Psoas muscle (tissue), 8 donors: ENCODE data around the gene MGME1. TPM values are rescaled to one million over a fixed set of nuclear protein-coding genes. Genes with fewer than 3 reads are reported as not detected.

Experiments used
- ATAC-seq, 4 donors: fragments of 200-7000 bp; cut with Tn5 transposase; one replicate each; pipeline ENCODE4 v1.9.1; 2020; ENCODE audit warnings: moderate library complexity in 3 of 4, mild to moderate bottlenecking in 2 of 4
- DNase-seq, 2 donors: peaks; one replicate each; pipeline ENCODE4 v3.0.0-alpha.2; 2020
- H3K27ac ChIP-seq: fragments of 200-600 bp; one replicate; pipeline ENCODE4 v1.8.0; 2022
- H3K27me3 ChIP-seq, 3 donors: fragments of 200-600 bp in 1 of 3; one replicate each; pipeline versions ENCODE4 v1.6.1 to v1.8.0; 2013 to 2022; ENCODE audit warnings: low read length in 2 of 3, mild to moderate bottlenecking in 2 of 3, moderate library complexity in 1 of 3; ENCODE audit not compliant: insufficient read depth in 3 of 3
- H3K36me3 ChIP-seq, 2 donors: fragments of 200-600 bp in 1 of 2; one replicate each; pipeline versions ENCODE4 v1.6.1 to v1.8.0; 2013 to 2022; ENCODE audit warnings: low read depth in 1 of 2, mild to moderate bottlenecking in 1 of 2, moderate library complexity in 1 of 2; ENCODE audit not compliant: insufficient read depth in 1 of 2
- H3K4me1 ChIP-seq: fragments of 200-600 bp; one replicate; pipeline ENCODE4 v1.8.0; 2022
- H3K4me3 ChIP-seq: fragments of 200-600 bp; one replicate; pipeline ENCODE4 v1.8.0; 2022; ENCODE audit warnings: mild to moderate bottlenecking
- H3K9me3 ChIP-seq: fragments of 200-600 bp; one replicate; pipeline ENCODE4 v1.8.0; 2022
- WGBS, 3 donors: extraction: QIAGEN DNeasy Blood & Tissue Kit; methylation state at CpG; one replicate each; pipeline versions ENCODE4 v1.1.6 to v1.1.7; 2013; 5-methylcytosine and 5-hydroxymethylcytosine counted together
- intact Hi-C, 2 donors: fragments of 100-400 bp; cut with DNase I; formaldehyde crosslinking; loops; one replicate each; pipeline versions ENCODE4 v1.11.0 to v1.14.2; 2022
- polyA plus RNA-seq, 3 donors: library from polyadenylated mRNA; stranded (reverse); fragments of 200-250 nt; gene quantifications; one replicate each; pipeline ENCODE4 v1.2.3, GENCODE V29; 2013
- total RNA-seq, 4 donors: library from RNA; stranded (reverse); fragmentation: NEBNext Ultra II Directional in 2 of 4; extraction: Animal tissue kit (Norgen Biotek cat#: 25700) in 2 of 4; gene quantifications; one replicate each; pipeline versions ENCODE4 v1.2.1 to v1.2.4, GENCODE V29; 2021 to 2023
- TF ChIP-seq, protein P1 (sequence below): fragments of 200-600 bp; IDR thresholded peaks from one replicate; pipeline ENCODE4 v1.8.0; 2022; ENCODE audit warnings: antibody characterized with exemption
- donor health status: healthy with polysubstance abuse.
- donor health status: DM: no; HTN: no; CAD: no; lungs with moderate emphysema.
- donor health status: Bipolar disorder and iron deficiency.
- donor health status: healthy.
- donor health status: DM: yes; HTN: yes; CAD: no.
- donor health status: DM: no; HTN: no; CAD: no.
- donor health status: DM: no; HTN: no; CAD: no.
- donor health status: DM: yes; HTN: yes; CAD: no.

MGME1 gene
- total and polyA plus RNA-seq, 7 donors = 4.3 to 21.8 (median 9.2) TPM

DNA sequence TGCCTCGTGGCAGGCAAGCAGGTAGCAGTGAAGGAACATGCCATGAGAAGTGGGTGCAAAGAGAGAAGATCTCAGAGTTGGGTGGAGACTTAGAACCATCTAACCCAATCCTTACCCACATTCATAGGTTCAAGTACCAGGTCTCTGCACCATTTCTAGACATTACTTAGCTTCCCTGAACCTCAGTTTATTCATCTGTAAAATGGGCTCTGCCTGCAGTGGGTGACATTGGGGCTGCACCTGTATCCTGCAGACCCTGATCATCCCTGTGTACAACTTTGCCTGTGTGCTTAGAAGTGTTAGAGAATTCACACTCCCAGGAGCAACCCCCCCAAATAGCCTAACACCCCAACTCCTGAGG, 42.9 kb upstream of the MGME1 start:
- Histone ChIP-seq H3K36me3 (no peaks in the 10 kb centered on the region), H3K4me3 (no peak overlapping the region)
- 67 to 93% (median 82%) methylated on average over 1 of the region's 1 CpG for WGBS, 3 donors

GRCh38 chr20:17928211-17928611, 40.6 kb upstream of the MGME1 start:
- 34 to 57% (median 37%) methylated on average over 7 of the region's 7 CpGs for WGBS, 3 donors
- Histone ChIP-seq H3K4me1 (peaks cover 22% of the 10 kb centered on the region), H3K36me3 (no peaks in the 10 kb centered on the region), H3K27ac (peak overlapping the region; percentile 66), H3K4me3 (no peak overlapping the region), H3K27me3 (no peaks in the 10 kb centered on the region), H3K9me3 (no peaks in the 10 kb centered on the region)
- peak; percentile 87 to 92 (median 89) for ATAC-seq
- TF ChIP-seq, protein P1, sequence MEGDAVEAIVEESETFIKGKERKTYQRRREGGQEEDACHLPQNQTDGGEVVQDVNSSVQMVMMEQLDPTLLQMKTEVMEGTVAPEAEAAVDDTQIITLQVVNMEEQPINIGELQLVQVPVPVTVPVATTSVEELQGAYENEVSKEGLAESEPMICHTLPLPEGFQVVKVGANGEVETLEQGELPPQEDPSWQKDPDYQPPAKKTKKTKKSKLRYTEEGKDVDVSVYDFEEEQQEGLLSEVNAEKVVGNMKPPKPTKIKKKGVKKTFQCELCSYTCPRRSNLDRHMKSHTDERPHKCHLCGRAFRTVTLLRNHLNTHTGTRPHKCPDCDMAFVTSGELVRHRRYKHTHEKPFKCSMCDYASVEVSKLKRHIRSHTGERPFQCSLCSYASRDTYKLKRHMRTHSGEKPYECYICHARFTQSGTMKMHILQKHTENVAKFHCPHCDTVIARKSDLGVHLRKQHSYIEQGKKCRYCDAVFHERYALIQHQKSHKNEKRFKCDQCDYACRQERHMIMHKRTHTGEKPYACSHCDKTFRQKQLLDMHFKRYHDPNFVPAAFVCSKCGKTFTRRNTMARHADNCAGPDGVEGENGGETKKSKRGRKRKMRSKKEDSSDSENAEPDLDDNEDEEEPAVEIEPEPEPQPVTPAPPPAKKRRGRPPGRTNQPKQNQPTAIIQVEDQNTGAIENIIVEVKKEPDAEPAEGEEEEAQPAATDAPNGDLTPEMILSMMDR = no peak
- peak; percentile 73 to 74 for DNase-seq
- intact Hi-C loops = no loop called here

More for the DNA sequence above, 42.9 kb upstream of the MGME1 start:
- intact Hi-C loops = no loop called here
- Histone ChIP-seq H3K4me1 (peaks cover 16% of the 10 kb centered on the region), H3K27ac (no peak overlapping the region), H3K27me3 (no peaks in the 10 kb centered on the region), H3K9me3 (no peaks in the 10 kb centered on the region)
- ATAC-seq (no peak), DNase-seq (no peak)
- TF ChIP-seq, protein P1 = no peak

DNA sequence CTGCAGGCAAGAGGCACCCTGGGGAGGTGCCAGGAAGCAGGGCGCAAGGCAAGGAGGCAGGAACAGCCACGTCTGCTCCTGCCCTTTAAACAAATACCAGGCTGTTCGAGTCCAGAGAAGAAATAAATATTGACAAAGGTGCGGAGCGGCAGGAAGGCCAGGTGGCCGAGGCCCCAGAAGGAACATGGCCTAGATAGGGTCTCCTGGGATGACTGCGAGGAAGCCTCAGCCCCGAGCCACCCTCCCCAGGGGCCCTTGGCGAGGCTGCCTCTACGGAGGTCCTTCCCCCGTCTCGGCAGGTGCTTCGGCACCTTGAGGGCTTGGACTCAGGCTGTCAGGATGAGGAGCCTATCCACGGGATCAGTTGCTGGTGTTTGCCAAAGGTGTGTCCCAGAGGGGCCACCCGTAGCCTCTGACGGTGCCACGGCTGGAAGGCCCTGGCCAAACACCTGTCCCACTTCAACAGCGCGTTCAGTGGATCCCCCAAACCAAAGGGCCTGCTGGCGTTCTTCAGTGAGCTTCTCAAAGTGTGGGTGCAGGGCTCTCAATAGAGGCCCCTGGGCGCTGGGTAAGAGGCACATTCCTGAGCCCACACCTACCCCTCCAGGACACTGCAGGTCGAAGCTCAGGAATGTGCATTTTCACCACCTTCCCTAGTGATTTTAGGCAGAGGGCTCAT, 40.0 kb upstream of the MGME1 start:
- Histone ChIP-seq H3K9me3 (no peaks in the 10 kb centered on the region), H3K36me3 (no peaks in the 10 kb centered on the region), H3K27me3 (no peaks in the 10 kb centered on the region), H3K27ac (peak overlapping the region; percentile 66), H3K4me1 (peaks cover 22% of the 10 kb centered on the region), H3K4me3 (no peak overlapping the region)
- WGBS, 3 donors = 64 to 79% (median 66%) methylated on average over 22 of the region's 22 CpGs
- ATAC-seq = peak in 3 of 4 donors; percentile 4 to 26 (median 7)
- TF ChIP-seq, protein P1 = no peak
- intact Hi-C loops = no loop called here
- DNase-seq = no peak

- ATAC-seq (no peak), DNase-seq (no peak)
- WGBS, 3 donors = 98 to 100% (median 100%) methylated on average over 1 of the region's 1 CpG
- Histone ChIP-seq H3K27ac (no peak overlapping the region), H3K36me3 (no peaks in the 10 kb centered on the region), H3K27me3 (no peaks in the 10 kb centered on the region), H3K4me3 (no peak overlapping the region), H3K9me3 (no peaks in the 10 kb centered on the region), H3K4me1 (peaks cover 26% of the 10 kb centered on the region)
- TF ChIP-seq, protein P1 = no peak
- intact Hi-C loops = no loop called here
These were observed 37.3 kb upstream of the MGME1 start for GRCh38 chr20:17931513-17931912.

GRCh38 chr20:17932396-17932795, 36.4 kb upstream of the MGME1 start:
- intact Hi-C loops = no loop called here
- TF ChIP-seq, protein P1 = no peak
- H3K4me1 ChIP-seq = peaks cover 35% of the 10 kb centered on the region
- ATAC-seq (peak in 1 of 4 donors; percentile 46), DNase-seq (no peak)
- no peaks in the 10 kb centered on the region for H3K27me3 ChIP-seq
- WGBS, 3 donors = 40 to 54% (median 48%) methylated on average over 5 of the region's 5 CpGs
- H3K36me3 ChIP-seq = no peaks in the 10 kb centered on the region
- no peaks in the 10 kb centered on the region for H3K9me3 ChIP-seq
- no peak overlapping the region for H3K4me3 ChIP-seq
- no peak overlapping the region for H3K27ac ChIP-seq
